ENCODE results near the gene PHF13.
"Not testable (repeated sequence)": the region's sequence is repeated elsewhere in the genome, so short reads cannot be mapped to it uniquely, and the experiment has no call there.

DNA sequence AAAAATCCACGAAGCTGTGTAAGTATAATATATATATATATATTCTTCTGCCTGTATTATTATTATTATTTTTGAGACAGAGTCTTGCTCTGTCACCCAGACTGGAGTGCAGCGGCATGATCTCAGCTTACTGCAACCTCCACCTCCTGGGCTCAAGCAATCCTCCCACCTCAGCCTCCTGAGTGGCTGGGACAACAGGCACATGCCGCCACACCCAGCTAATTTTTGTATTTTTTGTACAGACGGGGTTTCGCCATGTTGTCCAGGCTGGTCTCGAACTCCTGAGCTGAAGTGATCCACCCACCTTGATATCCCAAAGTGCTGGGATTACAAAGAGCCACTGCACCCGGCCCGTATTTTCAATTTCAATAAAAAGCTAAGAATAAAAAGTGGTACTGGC is 13.5 kb upstream of the PHF13 start:
- not testable (repeated sequence) for TF ChIP-seq TAF1 (IDR thresholded peaks at IDR 0.05; ENCODE audit: low read depth); EZH2 (IDR thresholded peaks at IDR 0.05; ENCODE audit: borderline replicate concordance, insufficient read depth, low read length, poor library complexity, severe bottlenecking); POLR2AphosphoS5 (IDR thresholded peaks at IDR 0.05); MXI1 (conservative IDR thresholded peaks at IDR 0.05; ENCODE audit: poor library complexity, severe bottlenecking); RAD21 (conservative IDR thresholded peaks at IDR 0.05); EP300 (conservative IDR thresholded peaks at IDR 0.05; ENCODE audit: poor library complexity, severe bottlenecking)
- TF ChIP-seq, protein P1, sequence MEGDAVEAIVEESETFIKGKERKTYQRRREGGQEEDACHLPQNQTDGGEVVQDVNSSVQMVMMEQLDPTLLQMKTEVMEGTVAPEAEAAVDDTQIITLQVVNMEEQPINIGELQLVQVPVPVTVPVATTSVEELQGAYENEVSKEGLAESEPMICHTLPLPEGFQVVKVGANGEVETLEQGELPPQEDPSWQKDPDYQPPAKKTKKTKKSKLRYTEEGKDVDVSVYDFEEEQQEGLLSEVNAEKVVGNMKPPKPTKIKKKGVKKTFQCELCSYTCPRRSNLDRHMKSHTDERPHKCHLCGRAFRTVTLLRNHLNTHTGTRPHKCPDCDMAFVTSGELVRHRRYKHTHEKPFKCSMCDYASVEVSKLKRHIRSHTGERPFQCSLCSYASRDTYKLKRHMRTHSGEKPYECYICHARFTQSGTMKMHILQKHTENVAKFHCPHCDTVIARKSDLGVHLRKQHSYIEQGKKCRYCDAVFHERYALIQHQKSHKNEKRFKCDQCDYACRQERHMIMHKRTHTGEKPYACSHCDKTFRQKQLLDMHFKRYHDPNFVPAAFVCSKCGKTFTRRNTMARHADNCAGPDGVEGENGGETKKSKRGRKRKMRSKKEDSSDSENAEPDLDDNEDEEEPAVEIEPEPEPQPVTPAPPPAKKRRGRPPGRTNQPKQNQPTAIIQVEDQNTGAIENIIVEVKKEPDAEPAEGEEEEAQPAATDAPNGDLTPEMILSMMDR (IDR thresholded peaks at IDR 0.05; ENCODE audit: poor library complexity, severe bottlenecking): not testable (repeated sequence)
